ENCODE results near the gene HS3ST1.

DNA sequence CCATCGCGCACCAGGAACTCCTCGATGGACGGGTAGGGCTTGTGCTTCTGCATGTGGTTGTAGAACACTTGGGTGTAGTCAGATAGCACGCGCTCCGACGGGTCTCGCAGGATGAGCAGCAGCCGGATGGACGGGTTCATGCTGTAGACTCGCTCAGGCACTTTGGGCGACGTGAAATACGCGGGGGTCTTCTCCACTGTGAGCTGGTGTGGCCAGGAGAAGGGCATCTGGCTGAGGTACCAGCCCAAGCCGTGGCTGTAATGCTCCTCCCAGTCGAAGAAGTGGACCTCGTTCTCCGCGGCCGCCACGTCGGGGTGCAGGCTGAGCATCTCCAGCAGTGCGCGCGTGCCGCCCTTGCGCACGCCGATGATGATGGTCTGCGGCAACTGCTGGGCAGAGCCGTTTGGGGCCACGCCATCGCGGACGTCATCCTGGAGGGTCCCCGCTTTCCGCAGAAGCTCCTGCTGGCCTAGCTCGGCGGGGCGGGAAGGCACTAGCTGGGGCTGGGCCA, 29.2 kb downstream of the HS3ST1 start:
- TF ChIP-seq, protein P1, sequence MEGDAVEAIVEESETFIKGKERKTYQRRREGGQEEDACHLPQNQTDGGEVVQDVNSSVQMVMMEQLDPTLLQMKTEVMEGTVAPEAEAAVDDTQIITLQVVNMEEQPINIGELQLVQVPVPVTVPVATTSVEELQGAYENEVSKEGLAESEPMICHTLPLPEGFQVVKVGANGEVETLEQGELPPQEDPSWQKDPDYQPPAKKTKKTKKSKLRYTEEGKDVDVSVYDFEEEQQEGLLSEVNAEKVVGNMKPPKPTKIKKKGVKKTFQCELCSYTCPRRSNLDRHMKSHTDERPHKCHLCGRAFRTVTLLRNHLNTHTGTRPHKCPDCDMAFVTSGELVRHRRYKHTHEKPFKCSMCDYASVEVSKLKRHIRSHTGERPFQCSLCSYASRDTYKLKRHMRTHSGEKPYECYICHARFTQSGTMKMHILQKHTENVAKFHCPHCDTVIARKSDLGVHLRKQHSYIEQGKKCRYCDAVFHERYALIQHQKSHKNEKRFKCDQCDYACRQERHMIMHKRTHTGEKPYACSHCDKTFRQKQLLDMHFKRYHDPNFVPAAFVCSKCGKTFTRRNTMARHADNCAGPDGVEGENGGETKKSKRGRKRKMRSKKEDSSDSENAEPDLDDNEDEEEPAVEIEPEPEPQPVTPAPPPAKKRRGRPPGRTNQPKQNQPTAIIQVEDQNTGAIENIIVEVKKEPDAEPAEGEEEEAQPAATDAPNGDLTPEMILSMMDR (conservative IDR thresholded peaks at IDR 0.05; ENCODE audit: low read depth, low read length): no peak
- TF ChIP-seq EZH2 (IDR thresholded peaks at IDR 0.05; ENCODE audit: low read length, unreplicated experiment) (no peak), EZH2phosphoT487 (IDR thresholded peaks at IDR 0.05; ENCODE audit: borderline replicate concordance, low read length) (no peak)

Measured in PC-3 (cell line).